ENCODE results near the gene MEMO1.
"Not testable (repeated sequence)": the region's sequence is repeated elsewhere in the genome, so short reads cannot be mapped to it uniquely, and the experiment has no call there.

The MEMO1 gene

GRCh38 chr2:31900156-31900555 is 110.7 kb downstream of the MEMO1 start:
- not testable (repeated sequence) for DNase-seq

GRCh38 chr2:31898346-31898745 is 112.5 kb downstream of the MEMO1 start:
- not testable (repeated sequence) for DNase-seq

GRCh38 chr2:31897340-31897739 is 113.5 kb downstream of the MEMO1 start:
- DNase-seq = not testable (repeated sequence)

GRCh38 chr2:31896293-31896692 is 114.5 kb downstream of the MEMO1 start:
- DNase-seq = no peak

- DNase-seq = no peak
Observed at GRCh38 chr2:31894656-31895055, 116.2 kb downstream of the MEMO1 start.

- DNase-seq = no peak
Observed at GRCh38 chr2:31893094-31893493, 117.7 kb downstream of the MEMO1 start.

- DNase-seq = no peak
Observed at GRCh38 chr2:31889044-31889443, 121.8 kb downstream of the MEMO1 start.

- no peak for DNase-seq
Observed at GRCh38 chr2:31888550-31888949, 122.3 kb downstream of the MEMO1 start.

- peak; percentile 2 for DNase-seq
Observed at GRCh38 chr2:31886700-31887099, 124.1 kb downstream of the MEMO1 start.

GRCh38 chr2:31877008-31877407 is 133.8 kb downstream of the MEMO1 start:
- DNase-seq = no peak

- DNase-seq = no peak
Observed at GRCh38 chr2:31874071-31874470, 136.7 kb downstream of the MEMO1 start.

GRCh38 chr2:31865215-31865614 is 145.6 kb downstream of the MEMO1 start:
- DNase-seq = no peak

GRCh38 chr2:31863867-31864266 is 146.9 kb downstream of the MEMO1 start:
- no peak for DNase-seq

- DNase-seq = not testable (repeated sequence)
Observed at GRCh38 chr2:31863015-31863656, 147.7 kb downstream of the MEMO1 start.

- DNase-seq = no peak
Observed at GRCh38 chr2:31859959-31860358, 150.8 kb downstream of the MEMO1 start.

- no peak for DNase-seq
Observed at GRCh38 chr2:31853521-31853920, 157.3 kb downstream of the MEMO1 start.

GRCh38 chr2:31842150-31842549 is 168.7 kb downstream of the MEMO1 start:
- DNase-seq = not testable (repeated sequence)

- DNase-seq = no peak
Observed at GRCh38 chr2:31835450-31835849, 175.4 kb downstream of the MEMO1 start.

GRCh38 chr2:31832363-31832762 is 178.4 kb downstream of the MEMO1 start:
- DNase-seq = no peak

GRCh38 chr2:31831585-31831984 is 179.2 kb downstream of the MEMO1 start:
- DNase-seq = no peak

- DNase-seq = no peak
Observed at GRCh38 chr2:31828891-31829290, 181.9 kb downstream of the MEMO1 start.

GRCh38 chr2:31823558-31823957 is 187.2 kb downstream of the MEMO1 start:
- DNase-seq = no peak

- DNase-seq = no peak
Observed at GRCh38 chr2:31822587-31822986, 188.2 kb downstream of the MEMO1 start.
